ENCODE data around the gene B3GNT9. TPM values are rescaled to one million over a fixed set of nuclear protein-coding genes. Genes with fewer than 3 reads are reported as not detected.

The B3GNT9 gene
- polyA plus RNA-seq, 2 of the 4 experiments (the other 2 are of a cell fraction) = 6.8 to 9.3 TPM

DNA sequence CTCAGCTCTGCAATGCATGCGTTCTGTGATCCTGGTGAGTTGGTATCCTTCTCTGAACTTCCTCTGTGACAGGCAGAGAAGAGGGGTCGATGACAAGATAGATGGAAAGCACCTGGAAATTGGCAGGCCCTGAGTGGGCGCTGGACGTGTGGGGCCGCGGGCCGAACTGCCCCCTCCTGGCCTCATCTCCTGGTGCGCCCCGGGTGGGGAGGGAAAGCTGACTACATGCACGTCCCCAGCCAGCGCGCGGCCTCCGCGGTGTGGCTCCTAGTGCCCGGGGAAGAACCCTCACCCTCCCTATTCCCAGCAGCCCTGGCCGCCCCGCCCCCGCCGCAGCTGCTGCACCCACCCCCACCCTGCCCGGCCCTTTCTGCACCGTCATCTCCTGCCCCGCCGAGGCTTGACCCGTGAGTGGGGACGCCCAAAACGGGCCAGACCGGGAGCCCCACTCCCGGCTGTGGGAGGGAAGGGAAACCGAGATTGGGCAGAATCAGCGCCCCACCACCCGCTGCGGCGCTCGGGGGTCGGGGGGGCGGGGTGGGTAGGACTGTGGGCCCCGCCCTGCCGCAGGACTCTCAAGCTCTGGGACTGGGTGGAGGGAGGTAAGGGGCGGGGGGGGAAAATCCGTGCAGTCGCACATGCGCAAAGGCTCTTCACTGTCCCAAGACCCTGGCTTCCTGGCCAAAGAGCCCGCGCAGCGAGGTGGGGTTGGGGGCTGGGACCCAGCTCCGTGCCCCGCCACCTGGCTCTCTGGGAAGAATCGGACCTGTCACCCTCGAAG, 19.6 kb upstream of the B3GNT9 start, which contains the start of gene NOL3 (continued):
- TF ChIP-seq ELK1 (IDR thresholded peaks at IDR 0.05; ENCODE audit: low read depth, low read length) = no peak
- TF ChIP-seq POLR2A (IDR thresholded peaks at IDR 0.05; ENCODE audit: low read length) = peak; percentile 95
- no peak for TF ChIP-seq RFX5 (IDR thresholded peaks at IDR 0.05)
- no peak for TF ChIP-seq HOXA7 (CRISPR knock-in tag; IDR thresholded peaks at IDR 0.05)
- TF ChIP-seq CEBPB (IDR thresholded peaks at IDR 0.05) = no peak
- TF ChIP-seq RCOR1 (IDR thresholded peaks at IDR 0.05; ENCODE audit: low read depth, low read length) = no peak
- TF ChIP-seq HDAC2 (IDR thresholded peaks at IDR 0.05) = no peak
- TF ChIP-seq KDM5A (IDR thresholded peaks at IDR 0.05) = no peak
- TF ChIP-seq ZC3H11A (IDR thresholded peaks at IDR 0.05) = no peak
- TF ChIP-seq KDM1A (IDR thresholded peaks at IDR 0.05; ENCODE audit: low read depth) = no peak
- peak; percentile 40 for TF ChIP-seq MAFK (IDR thresholded peaks at IDR 0.05; ENCODE audit: partially characterized antibody)
- TF ChIP-seq RAD21 (conservative IDR thresholded peaks at IDR 0.05 in 1 of 2, IDR thresholded peaks at IDR 0.05 in 1 of 2) = no peak
- TF ChIP-seq JUN (IDR thresholded peaks at IDR 0.05) = peak; percentile 47 to 82; a peak in 3 of 5 replicates

- Histone ChIP-seq H3K4me1 (peaks cover 36% of the 10 kb centered on the region), H3K27ac (peak overlapping the region; percentile 97 to 99), H3K4me3 (peak overlapping the region; percentile 51), H3K9me3 (no peaks in the 10 kb centered on the region), H3K4me2 (peak overlapping the region; percentile 99)
- FAIRE-seq (no peak), DNase-seq (ENCODE audit: low read depth in 1 of 2, low spot score in 1 of 2) (peak in 1 of 2 experiments; percentile 50), ATAC-seq (peak; percentile 1 to 25; a peak in 4 of 6 replicates)
- TF ChIP-seq SMC3 (IDR thresholded peaks at IDR 0.05) = peak; percentile 27; the same call in 1 of the 3 replicates
- TF ChIP-seq NPAS2 (CRISPR knock-in tag; IDR thresholded peaks at IDR 0.05; ENCODE audit: borderline replicate concordance) = no peak
- TF ChIP-seq RAD21 (conservative IDR thresholded peaks at IDR 0.05 in 1 of 2, IDR thresholded peaks at IDR 0.05 in 1 of 2) = peak in 1 of 2 experiments; percentile 39; a peak in 3 of 5 replicates
- TF ChIP-seq, protein P1, sequence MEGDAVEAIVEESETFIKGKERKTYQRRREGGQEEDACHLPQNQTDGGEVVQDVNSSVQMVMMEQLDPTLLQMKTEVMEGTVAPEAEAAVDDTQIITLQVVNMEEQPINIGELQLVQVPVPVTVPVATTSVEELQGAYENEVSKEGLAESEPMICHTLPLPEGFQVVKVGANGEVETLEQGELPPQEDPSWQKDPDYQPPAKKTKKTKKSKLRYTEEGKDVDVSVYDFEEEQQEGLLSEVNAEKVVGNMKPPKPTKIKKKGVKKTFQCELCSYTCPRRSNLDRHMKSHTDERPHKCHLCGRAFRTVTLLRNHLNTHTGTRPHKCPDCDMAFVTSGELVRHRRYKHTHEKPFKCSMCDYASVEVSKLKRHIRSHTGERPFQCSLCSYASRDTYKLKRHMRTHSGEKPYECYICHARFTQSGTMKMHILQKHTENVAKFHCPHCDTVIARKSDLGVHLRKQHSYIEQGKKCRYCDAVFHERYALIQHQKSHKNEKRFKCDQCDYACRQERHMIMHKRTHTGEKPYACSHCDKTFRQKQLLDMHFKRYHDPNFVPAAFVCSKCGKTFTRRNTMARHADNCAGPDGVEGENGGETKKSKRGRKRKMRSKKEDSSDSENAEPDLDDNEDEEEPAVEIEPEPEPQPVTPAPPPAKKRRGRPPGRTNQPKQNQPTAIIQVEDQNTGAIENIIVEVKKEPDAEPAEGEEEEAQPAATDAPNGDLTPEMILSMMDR (IDR thresholded peaks at IDR 0.05) = peak; percentile 76
- CTCF ChIA-PET = interaction anchor here (0.6 to 20.5 kb wide), 24 partner anchors 14 to 216 kb away, joined by 3 to 314 read pairs (median 4); partner anchors contain the start of genes B3GNT9, CES4A, EXOC3L1 and FBXL8
- POLR2A ChIA-PET = interaction anchor here (1.0 to 2.9 kb wide), 6 partner anchors 9 to 209 kb away, joined by 3 to 46 read pairs (median 4); partner anchors contain the start of genes CES3, FBXL8, FHOD1 and TRADD
- WGBS (ENCODE audit: missing lambda C conversion rate) = 19% methylated on average over 24 of the region's 24 CpGs
Observed at GRCh38 chr16:67169642-67170167, 18.9 kb upstream of the B3GNT9 start.

DNA sequence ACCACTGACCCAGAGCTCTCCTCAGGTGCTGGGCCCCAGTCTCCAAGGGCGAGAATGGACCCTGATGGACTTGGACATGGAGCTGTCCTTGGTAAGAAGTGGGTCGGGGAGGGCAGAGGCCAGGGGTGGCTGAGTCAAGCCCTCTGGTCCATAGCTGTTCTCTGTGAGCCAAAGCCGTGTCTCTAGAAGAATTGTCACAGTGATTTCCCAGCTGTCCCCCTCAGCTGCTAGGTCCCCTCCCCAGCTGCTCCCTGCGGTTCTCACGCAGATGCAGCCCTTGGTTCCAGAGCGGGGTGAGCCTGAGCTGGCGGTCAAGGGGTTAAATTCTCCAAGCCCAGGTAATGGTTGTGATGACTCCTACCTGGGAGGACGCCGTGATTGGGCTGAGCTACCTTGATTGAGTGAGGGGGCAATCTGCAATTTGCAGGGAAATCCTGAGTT, 18.2 kb upstream of the B3GNT9 start:
- POLR2A ChIA-PET = interaction anchor here (2.9 kb wide), 1 partner anchor 9 kb away, joined by 46 read pairs; the partner anchor contains the start of genes FBXL8 and TRADD
- no peak overlapping the region for H3K4me3 ChIP-seq
- DNase-seq (ENCODE audit: low read depth in 1 of 2, low spot score in 1 of 2) (no peak), ATAC-seq (no peak), FAIRE-seq (no peak)
- peak overlapping the region; percentile 97 to 99; a peak in 5 of 6 replicates for H3K27ac ChIP-seq
- CTCF ChIA-PET = interaction anchor here (0.6 to 20.5 kb wide), 17 partner anchors 10 to 215 kb away, joined by 3 to 314 read pairs (median 4); partner anchors contain the start of genes B3GNT9, CES3, EXOC3L1 and FBXL8
- H3K4me1 ChIP-seq = peaks cover 32% of the 10 kb centered on the region
- 74% methylated on average over 9 of the region's 9 CpGs for WGBS (ENCODE audit: missing lambda C conversion rate)
- no peaks in the 10 kb centered on the region for H3K9me3 ChIP-seq
- H3K4me2 ChIP-seq = peak overlapping the region; percentile 99
- TF ChIP-seq ZFP36 (IDR thresholded peaks at IDR 0.05; ENCODE audit: borderline replicate concordance, partially characterized antibody) (no peak), E2F6 (IDR thresholded peaks at IDR 0.05; ENCODE audit: borderline replicate concordance, low read depth) (no peak), TP53 (CRISPR knock-in tag; IDR thresholded peaks at IDR 0.05) (no peak), ESRRA (IDR thresholded peaks at IDR 0.05; ENCODE audit: borderline replicate concordance, low read length) (no peak), ELK1 (IDR thresholded peaks at IDR 0.05; ENCODE audit: low read depth, low read length) (no peak), SMC3 (IDR thresholded peaks at IDR 0.05) (no peak), CEBPB (IDR thresholded peaks at IDR 0.05) (no peak), RAD21 (conservative IDR thresholded peaks at IDR 0.05 in 1 of 2, IDR thresholded peaks at IDR 0.05 in 1 of 2) (no peak), MYC (IDR thresholded peaks at IDR 0.05; ENCODE audit: borderline replicate concordance, low read length) (no peak), RNF2 (IDR thresholded peaks at IDR 0.05; ENCODE audit: borderline replicate concordance, low read depth) (no peak), HOXB13 (CRISPR knock-in tag; IDR thresholded peaks at IDR 0.05; ENCODE audit: low read depth) (no peak)
- TF ChIP-seq, protein P2, sequence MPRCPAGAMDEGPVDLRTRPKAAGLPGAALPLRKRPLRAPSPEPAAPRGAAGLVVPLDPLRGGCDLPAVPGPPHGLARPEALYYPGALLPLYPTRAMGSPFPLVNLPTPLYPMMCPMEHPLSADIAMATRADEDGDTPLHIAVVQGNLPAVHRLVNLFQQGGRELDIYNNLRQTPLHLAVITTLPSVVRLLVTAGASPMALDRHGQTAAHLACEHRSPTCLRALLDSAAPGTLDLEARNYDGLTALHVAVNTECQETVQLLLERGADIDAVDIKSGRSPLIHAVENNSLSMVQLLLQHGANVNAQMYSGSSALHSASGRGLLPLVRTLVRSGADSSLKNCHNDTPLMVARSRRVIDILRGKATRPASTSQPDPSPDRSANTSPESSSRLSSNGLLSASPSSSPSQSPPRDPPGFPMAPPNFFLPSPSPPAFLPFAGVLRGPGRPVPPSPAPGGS (IDR thresholded peaks at IDR 0.05) = no peak
- TF ChIP-seq, protein P3, sequence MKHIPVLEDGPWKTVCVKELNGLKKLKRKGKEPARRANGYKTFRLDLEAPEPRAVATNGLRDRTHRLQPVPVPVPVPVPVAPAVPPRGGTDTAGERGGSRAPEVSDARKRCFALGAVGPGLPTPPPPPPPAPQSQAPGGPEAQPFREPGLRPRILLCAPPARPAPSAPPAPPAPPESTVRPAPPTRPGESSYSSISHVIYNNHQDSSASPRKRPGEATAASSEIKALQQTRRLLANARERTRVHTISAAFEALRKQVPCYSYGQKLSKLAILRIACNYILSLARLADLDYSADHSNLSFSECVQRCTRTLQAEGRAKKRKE (CRISPR knock-in tag; IDR thresholded peaks at IDR 0.05; ENCODE audit: low read depth) = no peak
